Stomach (tissue), 9 donors: ENCODE results near the gene TERB1. TPM values are rescaled to one million over a fixed set of nuclear protein-coding genes. Genes with fewer than 3 reads are reported as not detected.

Experiments used
- DNase-seq, 2 donors: peaks; one replicate each; pipeline versions ENCODE4 v3.0.0 to v3.0.0-alpha.2; 2013 to 2019
- H3K27ac ChIP-seq, 5 donors: fragments of 200-600 bp in 4 of 5; sonication (generic) in 4 of 5; one replicate each; pipeline ENCODE4 v1.5.1; 2013 to 2019; ENCODE audit warnings: mild to moderate bottlenecking in 1 of 5, moderate library complexity in 1 of 5
- H3K27me3 ChIP-seq, 3 donors: fragments of 200-600 bp; sonication (generic); one replicate each; pipeline ENCODE4 v1.5.1; 2017 to 2019; ENCODE audit warnings: mixed run types in 1 of 3
- H3K36me3 ChIP-seq, 4 donors: fragments of 200-600 bp; sonication (generic); 1 replicate in 3 of 4; 2 replicates in 1 of 4; pipeline ENCODE4 v1.5.1; 2016 to 2019
- H3K4me1 ChIP-seq, 4 donors: fragments of 200-600 bp; sonication (generic); one replicate each; pipeline ENCODE4 v1.5.1; 2016 to 2019
- H3K4me3 ChIP-seq, 4 donors: fragments of 200-600 bp; sonication (generic) in 3 of 4; one replicate each; pipeline ENCODE4 v1.5.1; 2016 to 2019; ENCODE audit warnings: mild to moderate bottlenecking in 1 of 4
- H3K9me3 ChIP-seq, 4 donors: fragments of 200-600 bp; sonication (generic); one replicate each; pipeline ENCODE4 v1.5.1; 2016 to 2019
- CTCF ChIP-seq, 7 experiments: fragments of 450-650 bp in 4 of 7; fragments of 200-600 bp in 3 of 7; sonication (generic) in 3 of 7; IDR thresholded peaks; one replicate each; pipeline ENCODE4 v1.5.1; 2016 to 2019; ENCODE audit warnings: antibody characterized with exemption in 7 of 7, control low read depth in 2 of 7, mild to moderate bottlenecking in 1 of 7
- EP300 ChIP-seq: sonication (generic); formaldehyde crosslinking; IDR thresholded peaks from one replicate; pipeline ENCODE4 v1.6.1; 2017; ENCODE audit warnings: antibody characterized with exemption
- POLR2A ChIP-seq, 4 donors: fragments of 450-650 bp; IDR thresholded peaks; one replicate each; pipeline ENCODE4 v1.6.1; 2016; ENCODE audit warnings: antibody characterized with exemption in 4 of 4, control low read depth in 2 of 4, mild to moderate bottlenecking in 1 of 4, moderate library complexity in 1 of 4
- POLR2AphosphoS5 ChIP-seq, 3 donors: sonication (generic); formaldehyde crosslinking; IDR thresholded peaks; one replicate each; pipeline ENCODE4 v1.6.1; 2016; ENCODE audit warnings: antibody characterized with exemption in 3 of 3
- WGBS, 5 donors: extraction: QIAGEN DNeasy Blood & Tissue Kit in 3 of 5; methylation state at CpG; one replicate each; pipeline versions ENCODE4 v1.1.5 to v1.1.7; 2013 to 2018; 5-methylcytosine and 5-hydroxymethylcytosine counted together
- intact Hi-C: fragments of 100-400 bp; cut with DNase I; formaldehyde crosslinking; loops from one replicate; pipeline ENCODE4 v1.15.1; 2023; ENCODE audit warnings: low total_unique reads
- polyA plus RNA-seq, 3 donors: library from polyadenylated mRNA; stranded (reverse); fragments of 200-250 nt; gene quantifications; one replicate each; pipeline ENCODE4 v1.2.3, GENCODE V29; 2013
- total RNA-seq, 5 donors: library from RNA; depleted of rRNA; stranded (reverse); fragments of >200 nt; gene quantifications; one replicate each; pipeline versions ENCODE4 v1.1.0 to v1.2.3, GENCODE V29; 2014 to 2016
- donor health status: healthy with polysubstance abuse.
- donor health status: Bipolar disorder and iron deficiency.
- donor health status: healthy.

Gene TERB1
- total and polyA plus RNA-seq, 8 donors: not detected

- Histone ChIP-seq H3K27ac (no peak overlapping the region), H3K27me3 (no peaks in the 10 kb centered on the region), H3K36me3 (no peaks in the 10 kb centered on the region), H3K4me3 (no peak overlapping the region), H3K4me1 (peaks cover 14 to 24% (median 19%) of the 10 kb centered on the region in 4 donors), H3K9me3 (no peaks in the 10 kb centered on the region)
- intact Hi-C loops: no loop called here
- TF ChIP-seq CTCF (IDR thresholded peaks at IDR 0.05) (no peak), POLR2AphosphoS5 (IDR thresholded peaks at IDR 0.05) (no peak), EP300 (no peak), POLR2A (IDR thresholded peaks at IDR 0.05) (no peak)
- DNase-seq: no peak
- WGBS, 5 donors: 57 to 63% (median 62%) methylated on average over 3 of the region's 3 CpGs
Measured at GRCh38 chr16:66754819-66755218, 46.6 kb downstream of the TERB1 start.

- WGBS, 5 donors: 90 to 100% (median 98%) methylated on average over 2 of the region's 2 CpGs
- Histone ChIP-seq H3K9me3 (no peaks in the 10 kb centered on the region), H3K36me3 (peaks cover 0 to 2% (median 2%) of the 10 kb centered on the region in 4 donors), H3K4me1 (peaks cover 20 to 30% (median 25%) of the 10 kb centered on the region in 4 donors), H3K4me3 (no peak overlapping the region), H3K27me3 (no peaks in the 10 kb centered on the region), H3K27ac (no peak overlapping the region)
- intact Hi-C loops: no loop called here
- no peak for TF ChIP-seq EP300
- TF ChIP-seq POLR2AphosphoS5 (IDR thresholded peaks at IDR 0.05): no peak
- no peak for TF ChIP-seq POLR2A (IDR thresholded peaks at IDR 0.05)
- TF ChIP-seq CTCF (IDR thresholded peaks at IDR 0.05): no peak
- no peak for DNase-seq
Measured at GRCh38 chr16:66754211-66754610, 47.2 kb downstream of the TERB1 start.

GRCh38 chr16:66752958-66753357 is 48.4 kb downstream of the TERB1 start:
- DNase-seq: no peak
- H3K27ac ChIP-seq: no peak overlapping the region
- 87 to 97% (median 95%) methylated on average over 2 of the region's 2 CpGs for WGBS, 5 donors
- no peaks in the 10 kb centered on the region for H3K27me3 ChIP-seq
- TF ChIP-seq POLR2A (IDR thresholded peaks at IDR 0.05) (no peak), POLR2AphosphoS5 (IDR thresholded peaks at IDR 0.05) (no peak), EP300 (no peak), CTCF (IDR thresholded peaks at IDR 0.05) (no peak)
- no peaks in the 10 kb centered on the region for H3K9me3 ChIP-seq
- intact Hi-C loops: no loop called here
- peaks cover 12 to 14% (median 13%) of the 10 kb centered on the region in 4 donors for H3K36me3 ChIP-seq
- no peak overlapping the region for H3K4me3 ChIP-seq
- H3K4me1 ChIP-seq: peaks cover 29 to 41% (median 33%) of the 10 kb centered on the region in 4 donors

- Histone ChIP-seq H3K9me3 (no peaks in the 10 kb centered on the region), H3K4me3 (peak overlapping the region; percentile 73 to 99 (median 90)), H3K27me3 (no peaks in the 10 kb centered on the region), H3K36me3 (peaks cover 13 to 19% (median 19%) of the 10 kb centered on the region in 4 donors), H3K27ac (peak overlapping the region in 4 of 5 donors; percentile 87 to 99 (median 91)), H3K4me1 (peaks cover 29 to 47% (median 35%) of the 10 kb centered on the region in 4 donors)
- DNase-seq: peak in 1 of 2 donors; percentile 16
- intact Hi-C loops: no loop called here
- WGBS, 5 donors: 35 to 55% (median 50%) methylated on average over 6 of the region's 6 CpGs
- TF ChIP-seq POLR2A (IDR thresholded peaks at IDR 0.05) (no peak), CTCF (IDR thresholded peaks at IDR 0.05) (no peak), POLR2AphosphoS5 (IDR thresholded peaks at IDR 0.05) (no peak), EP300 (no peak)
Measured at GRCh38 chr16:66752379-66752778, 49.0 kb downstream of the TERB1 start.
